HT1080 (cell line): ENCODE results near the gene TRNAU1AP. TPM values are rescaled to one million over a fixed set of nuclear protein-coding genes. Genes with fewer than 3 reads are reported as not detected.
"Not testable (repeated sequence)": the region's sequence is repeated elsewhere in the genome, so short reads cannot be mapped to it uniquely, and the experiment has no call there.

Experiments used
- DNase-seq: peaks from one replicate; pipeline ENCODE4 v3.0.0-alpha.2; 2015; ENCODE audit warnings: low read depth
- total RNA-seq: library from RNA; depleted of rRNA; stranded (reverse); fragments of >200 nt; shearing (Covaris generic); gene quantifications from 2 replicates; pipeline ENCODE4 v1.2.3, GENCODE V29; 2014

TRNAU1AP gene
- total RNA-seq, 1 experiment from 2014 or later = 18.9 TPM

GRCh38 chr1:28521502-28522164 is 31.3 kb upstream of the TRNAU1AP start:
- no peak for DNase-seq

DNA sequence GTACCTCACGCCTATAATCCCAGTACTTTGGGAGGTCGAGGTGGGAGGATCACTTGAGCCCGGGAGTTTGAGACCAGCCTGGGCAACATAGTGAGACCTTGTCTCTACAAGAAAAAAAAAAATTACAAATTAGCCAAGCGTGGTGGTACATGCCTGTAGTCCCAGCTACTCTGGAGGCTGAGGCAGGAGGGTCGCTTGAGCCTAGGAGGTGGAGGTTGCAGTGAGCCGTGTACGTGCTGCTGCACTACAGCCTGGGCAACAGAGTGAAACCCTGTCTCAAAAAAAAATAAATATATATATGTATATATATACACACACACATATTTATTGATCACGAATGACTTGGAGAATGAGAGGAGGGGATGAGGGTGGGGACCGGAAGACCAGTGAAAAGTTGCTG is 30.3 kb upstream of the TRNAU1AP start:
- DNase-seq = not testable (repeated sequence)

DNA sequence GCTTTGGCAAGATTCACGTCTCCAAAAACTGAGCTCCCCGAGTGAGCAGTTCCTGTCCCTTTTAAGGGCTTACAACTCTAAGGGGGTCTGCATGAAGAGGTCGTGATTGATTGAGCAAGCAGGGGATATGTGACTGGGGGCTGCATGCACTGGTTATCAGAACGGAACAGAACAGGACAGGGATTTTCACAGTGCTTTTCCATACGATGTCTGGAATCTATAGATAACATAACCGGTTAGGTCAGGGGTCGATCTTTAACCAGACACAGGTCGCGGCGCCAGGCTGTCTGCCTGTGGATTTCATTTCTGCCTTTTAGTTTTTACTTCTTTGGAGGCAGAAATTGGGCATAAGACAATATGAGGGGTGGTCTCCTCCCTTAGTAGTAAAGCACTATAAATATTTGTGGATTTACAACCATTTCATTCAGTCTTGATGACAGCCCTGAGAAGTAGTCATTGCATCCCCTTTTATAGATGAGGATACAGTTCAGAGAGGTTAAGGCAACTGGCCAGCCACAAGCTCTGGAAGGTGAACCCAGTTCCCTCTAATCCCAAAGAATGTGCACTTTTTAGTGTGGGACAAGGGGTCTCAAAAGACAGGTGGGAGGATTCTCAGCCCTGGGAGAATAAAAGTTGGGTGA is 27.8 kb upstream of the TRNAU1AP start:
- not testable (repeated sequence) for DNase-seq

- DNase-seq = no peak
Measured at GRCh38 chr1:28526886-28527285, 26.0 kb upstream of the TRNAU1AP start.

- no peak for DNase-seq
Measured at GRCh38 chr1:28530456-28530855, 22.4 kb upstream of the TRNAU1AP start.

GRCh38 chr1:28534671-28535070 is 18.2 kb upstream of the TRNAU1AP start:
- no peak for DNase-seq

DNA sequence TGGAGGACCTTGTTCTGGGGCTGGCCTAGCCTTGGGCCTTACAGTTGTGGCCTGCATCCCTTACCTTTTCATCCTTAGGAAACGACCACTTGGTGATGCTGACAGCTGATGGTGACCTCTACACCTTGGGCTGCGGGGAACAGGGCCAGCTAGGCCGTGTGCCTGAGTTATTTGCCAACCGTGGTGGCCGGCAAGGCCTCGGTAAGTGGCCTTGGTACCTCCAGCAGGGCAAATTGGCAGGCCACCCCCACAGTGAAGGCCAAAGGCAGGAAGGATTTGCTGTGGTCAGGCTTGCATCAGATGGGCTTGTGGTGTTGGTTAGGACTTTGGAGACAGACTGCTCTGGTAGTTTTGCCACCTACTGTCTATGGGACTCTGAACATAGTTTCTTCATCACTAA is 17.7 kb upstream of the TRNAU1AP start:
- no peak for DNase-seq

- no peak for DNase-seq
Measured at GRCh38 chr1:28537457-28538199, 15.3 kb upstream of the TRNAU1AP start.

GRCh38 chr1:28538286-28538685 is 14.6 kb upstream of the TRNAU1AP start:
- DNase-seq = no peak

- DNase-seq = peak; percentile 25
Measured at GRCh38 chr1:28540651-28541050, 12.2 kb upstream of the TRNAU1AP start.

GRCh38 chr1:28541414-28542015 is 11.4 kb upstream of the TRNAU1AP start:
- DNase-seq = not testable (repeated sequence)

- no peak for DNase-seq
Measured at GRCh38 chr1:28545246-28545628, 7.6 kb upstream of the TRNAU1AP start.

- DNase-seq = no peak
Measured at GRCh38 chr1:28548318-28548717, 4.6 kb upstream of the TRNAU1AP start.

DNA sequence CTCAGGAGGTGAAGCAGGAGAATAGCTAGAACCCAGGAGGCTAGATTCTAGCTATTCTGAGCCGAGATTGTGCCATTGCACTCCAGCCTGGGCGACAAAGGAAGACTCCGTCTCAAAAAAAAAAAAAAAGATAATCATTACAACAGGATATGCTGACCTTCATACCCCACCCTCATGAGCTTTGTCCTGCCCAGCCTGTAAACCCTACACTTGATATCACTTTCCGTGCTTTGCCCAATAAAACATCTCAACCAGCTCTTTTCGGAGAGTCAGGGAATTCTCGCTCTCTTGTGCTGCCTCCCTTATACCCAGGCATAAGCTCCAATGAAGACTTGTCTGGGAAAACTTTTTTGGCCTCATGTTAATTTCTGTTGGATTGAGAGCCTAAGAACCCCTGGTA is 1.5 kb upstream of the TRNAU1AP start:
- no peak for DNase-seq

DNA sequence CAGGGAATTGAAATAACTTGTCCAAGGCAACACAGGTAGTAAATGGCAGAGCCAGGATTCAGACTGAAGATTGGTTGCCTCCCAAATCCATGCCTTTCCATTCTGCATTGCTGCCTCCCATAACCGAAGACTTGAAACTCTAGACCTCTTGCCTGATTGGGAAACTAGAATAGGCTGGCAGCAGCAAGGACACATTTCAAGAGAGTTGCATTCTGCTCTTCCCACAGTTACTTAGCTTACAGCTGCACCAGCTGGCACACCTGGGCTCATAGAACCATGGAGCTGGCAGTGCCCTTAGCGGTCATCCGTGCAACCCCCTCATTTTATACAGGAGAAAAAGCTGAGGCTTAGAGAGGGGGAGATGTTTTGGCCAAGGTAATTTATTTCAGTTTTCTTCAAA is 8.0 kb downstream of the TRNAU1AP start:
- no peak for DNase-seq

DNA sequence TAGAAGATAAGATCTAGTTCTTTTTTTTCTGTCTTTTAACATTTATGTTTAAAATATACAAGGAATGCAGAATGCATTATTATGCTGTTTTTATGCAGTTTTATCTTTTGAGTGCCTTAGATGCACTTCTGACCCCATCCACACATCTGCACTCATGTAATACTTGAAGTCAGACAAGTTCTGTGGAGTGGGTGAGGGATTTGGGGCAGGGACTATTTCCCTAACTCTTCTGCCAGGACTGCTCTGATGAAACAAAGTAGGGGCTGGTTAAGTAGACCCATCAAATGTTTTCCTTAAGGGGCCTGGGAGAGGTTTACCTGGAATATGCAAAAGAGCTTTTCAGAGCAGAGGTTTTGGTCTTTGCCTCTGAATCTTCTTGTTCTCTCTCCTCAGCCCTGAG is 11.4 kb downstream of the TRNAU1AP start:
- no peak for DNase-seq

DNA sequence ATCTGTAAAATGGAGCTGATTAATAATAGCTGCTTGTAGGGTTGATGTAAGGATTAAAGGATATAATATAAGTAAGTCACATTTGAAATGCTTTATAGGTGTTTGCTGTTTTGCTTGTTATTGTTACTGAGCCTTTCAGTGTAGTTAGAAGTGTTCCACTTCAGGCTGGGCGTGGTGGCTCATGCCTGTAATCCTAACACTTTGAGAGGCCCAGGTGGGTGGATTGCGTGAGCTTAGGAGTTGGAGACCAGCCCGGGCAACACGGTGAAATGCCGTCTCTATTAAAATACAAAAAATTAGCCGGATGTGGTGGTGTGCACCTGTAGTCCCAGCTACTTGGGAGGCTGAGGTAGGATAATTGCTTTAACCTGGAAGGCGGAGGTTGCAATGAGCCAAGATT is 12.2 kb downstream of the TRNAU1AP start:
- no peak for DNase-seq

DNA sequence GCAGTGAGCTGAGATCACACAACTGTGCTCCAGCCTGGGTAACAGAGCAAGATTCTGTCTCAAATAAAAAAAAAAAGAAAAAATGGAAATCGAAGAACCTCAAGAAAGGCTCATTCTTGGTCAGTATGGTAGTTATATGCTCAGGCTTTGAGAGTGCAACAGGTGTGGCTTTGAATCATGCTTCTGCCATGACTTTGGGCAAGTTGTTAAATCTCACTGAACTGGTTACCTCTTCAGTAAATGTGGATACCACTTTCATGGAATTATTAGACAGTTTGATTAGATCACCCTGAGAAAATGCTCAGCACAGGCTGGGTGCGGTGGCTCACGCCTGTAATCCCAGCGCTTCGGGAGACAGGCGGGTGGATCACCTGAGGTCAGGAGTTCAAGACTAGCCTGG is 12.8 kb downstream of the TRNAU1AP start:
- no peak for DNase-seq

GRCh38 chr1:28566931-28567330 is 14.0 kb downstream of the TRNAU1AP start:
- DNase-seq = no peak

DNA sequence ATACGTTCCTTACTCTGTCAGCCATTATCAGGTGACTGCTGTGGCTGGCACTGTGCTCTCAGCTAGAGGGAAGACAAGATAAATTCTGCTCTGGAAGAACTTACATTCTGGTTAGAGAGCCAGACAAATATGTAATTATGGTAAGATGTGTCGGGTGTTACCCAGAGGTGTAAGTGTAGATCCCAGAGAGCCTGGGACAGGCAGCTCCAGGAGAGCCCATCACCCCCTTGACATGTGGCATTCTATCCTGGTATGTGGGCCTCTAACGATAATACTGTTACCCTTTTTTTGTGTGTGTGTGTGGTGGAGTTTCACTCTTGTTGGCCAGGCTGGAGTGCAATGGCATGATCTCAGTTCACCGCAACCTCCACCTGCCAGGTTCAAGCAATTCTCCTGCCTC is 19.0 kb downstream of the TRNAU1AP start:
- no peak for DNase-seq

GRCh38 chr1:28572891-28573290 is 20.0 kb downstream of the TRNAU1AP start:
- peak; percentile 36 for DNase-seq

DNA sequence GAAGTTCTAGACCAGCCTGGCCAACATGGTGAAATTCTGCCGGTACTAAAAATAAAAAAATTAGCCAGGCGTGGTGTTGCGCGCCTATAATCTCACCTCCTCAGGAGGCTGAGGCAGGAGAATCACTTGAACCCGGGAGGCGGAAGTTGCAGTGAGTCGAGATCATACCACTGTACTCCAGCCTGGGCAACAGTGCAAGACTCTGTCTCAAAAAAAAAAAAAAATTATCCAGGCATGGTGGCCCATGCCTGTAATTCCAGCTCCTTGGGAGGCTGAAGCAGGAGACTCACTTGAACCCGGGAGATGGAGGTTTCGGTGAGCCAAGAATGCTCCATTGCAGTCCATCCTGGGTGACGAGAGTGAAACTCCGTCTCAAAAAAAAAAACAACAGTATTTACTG is 20.7 kb downstream of the TRNAU1AP start:
- no peak for DNase-seq
